H1 (cell line): ENCODE results near the gene PLAC9. TPM values are rescaled to one million over a fixed set of nuclear protein-coding genes. Genes with fewer than 3 reads are reported as not detected.

Experiments used
- CBX5 ChIP-seq: fragments of 300-800, 300-1000 bp; sonication (generic); IDR thresholded peaks from 2 replicates; pipeline ENCODE4 v1.7.1; 2016; ENCODE audit warnings: antibody characterized with exemption, low read length, low read depth
- polyA plus RNA-seq, 7 experiments: library from polyadenylated mRNA; depleted of rRNA in 3 of 7; stranded (reverse) in 5 of 7; unstranded in 2 of 7; fragments of >200 nt in 5 of 7; fragments of 200-250 nt in 2 of 7; gene quantifications; 1 replicate in 5 of 7; 2 replicates in 1 of 7; 4 replicates in 1 of 7; pipeline versions ENCODE4 v1.2.1 to v1.2.3, GENCODE V29; 2011 to 2013; ENCODE audit warnings: missing spikeins in 2 of 7, mixed read lengths in 2 of 7
- total RNA-seq: library from RNA; stranded (reverse); fragmentation: NEBNext Ultra II Directional; extraction: Animal tissue kit (Norgen Biotek cat#: 25700); gene quantifications from 2 replicates; pipeline ENCODE4 v1.2.1, GENCODE V29; 2021

PLAC9 gene
- total and polyA plus RNA-seq, 2 of the 8 experiments (the other 6 are each of a cell fraction or from before 2014, with no cell fraction given) = 8.4 to 16.7 TPM

DNA sequence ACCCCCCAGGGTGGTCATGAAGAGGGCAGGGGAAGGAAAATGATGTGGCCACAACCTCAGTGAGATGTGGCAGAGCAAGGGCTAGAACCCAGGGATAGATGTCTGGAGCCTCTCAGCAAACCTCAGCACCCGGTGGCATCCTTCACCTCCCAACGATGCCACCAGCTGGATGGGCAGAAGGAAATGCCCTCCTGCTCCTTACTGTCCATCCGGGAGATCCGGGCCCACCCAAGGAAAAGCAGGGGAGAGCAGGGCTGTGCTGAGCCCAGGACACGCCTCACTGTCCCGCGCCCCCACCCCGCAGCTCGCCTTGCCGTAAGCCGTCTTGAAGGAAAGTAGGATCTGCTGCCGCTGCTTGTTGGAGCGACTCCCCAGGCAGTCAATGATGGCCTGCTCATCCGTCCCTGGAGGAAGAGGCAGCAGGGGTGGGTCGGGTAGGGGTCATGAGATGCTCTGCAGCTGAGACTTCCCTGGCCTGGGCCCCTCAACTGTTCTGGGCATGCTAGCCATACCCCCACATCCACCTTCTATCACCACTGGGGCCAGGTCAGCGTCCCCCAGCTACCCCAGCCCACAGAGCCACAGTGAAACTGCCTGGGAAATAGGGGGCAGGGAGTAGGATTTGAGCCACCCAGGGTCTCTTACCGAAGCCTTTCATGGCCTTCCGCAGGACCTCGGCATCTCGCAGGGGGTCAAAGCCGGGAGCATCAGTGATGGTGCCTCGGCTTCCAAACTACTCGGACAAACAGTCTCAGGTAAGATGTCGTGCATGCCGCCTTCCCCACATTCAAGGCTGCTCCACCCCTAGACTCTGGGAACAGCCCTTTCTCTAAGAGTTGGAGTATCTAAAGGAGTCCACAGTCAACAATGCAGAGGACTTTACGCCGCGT lies 34.3 kb downstream of the PLAC9 start (continued):
- TF ChIP-seq CBX5 = no peak
